Stimulated activated CD4-positive, alpha-beta T cell treated with anti-CD3 and anti-CD28 coated beads, Interleukin-2, amount 100 ng/mL, for 48 hours (primary cell): ENCODE results near the gene ATM.
A peak's percentile ranks its signal among the peaks of the same experiment; 100 is the strongest.

Experiments used
- DNase-seq, 2 donors: peaks; one replicate each; pipeline ENCODE4 v3.0.0-alpha.2; 2020

Gene ATM, protein sequence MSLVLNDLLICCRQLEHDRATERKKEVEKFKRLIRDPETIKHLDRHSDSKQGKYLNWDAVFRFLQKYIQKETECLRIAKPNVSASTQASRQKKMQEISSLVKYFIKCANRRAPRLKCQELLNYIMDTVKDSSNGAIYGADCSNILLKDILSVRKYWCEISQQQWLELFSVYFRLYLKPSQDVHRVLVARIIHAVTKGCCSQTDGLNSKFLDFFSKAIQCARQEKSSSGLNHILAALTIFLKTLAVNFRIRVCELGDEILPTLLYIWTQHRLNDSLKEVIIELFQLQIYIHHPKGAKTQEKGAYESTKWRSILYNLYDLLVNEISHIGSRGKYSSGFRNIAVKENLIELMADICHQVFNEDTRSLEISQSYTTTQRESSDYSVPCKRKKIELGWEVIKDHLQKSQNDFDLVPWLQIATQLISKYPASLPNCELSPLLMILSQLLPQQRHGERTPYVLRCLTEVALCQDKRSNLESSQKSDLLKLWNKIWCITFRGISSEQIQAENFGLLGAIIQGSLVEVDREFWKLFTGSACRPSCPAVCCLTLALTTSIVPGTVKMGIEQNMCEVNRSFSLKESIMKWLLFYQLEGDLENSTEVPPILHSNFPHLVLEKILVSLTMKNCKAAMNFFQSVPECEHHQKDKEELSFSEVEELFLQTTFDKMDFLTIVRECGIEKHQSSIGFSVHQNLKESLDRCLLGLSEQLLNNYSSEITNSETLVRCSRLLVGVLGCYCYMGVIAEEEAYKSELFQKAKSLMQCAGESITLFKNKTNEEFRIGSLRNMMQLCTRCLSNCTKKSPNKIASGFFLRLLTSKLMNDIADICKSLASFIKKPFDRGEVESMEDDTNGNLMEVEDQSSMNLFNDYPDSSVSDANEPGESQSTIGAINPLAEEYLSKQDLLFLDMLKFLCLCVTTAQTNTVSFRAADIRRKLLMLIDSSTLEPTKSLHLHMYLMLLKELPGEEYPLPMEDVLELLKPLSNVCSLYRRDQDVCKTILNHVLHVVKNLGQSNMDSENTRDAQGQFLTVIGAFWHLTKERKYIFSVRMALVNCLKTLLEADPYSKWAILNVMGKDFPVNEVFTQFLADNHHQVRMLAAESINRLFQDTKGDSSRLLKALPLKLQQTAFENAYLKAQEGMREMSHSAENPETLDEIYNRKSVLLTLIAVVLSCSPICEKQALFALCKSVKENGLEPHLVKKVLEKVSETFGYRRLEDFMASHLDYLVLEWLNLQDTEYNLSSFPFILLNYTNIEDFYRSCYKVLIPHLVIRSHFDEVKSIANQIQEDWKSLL (N-terminal part only)

DNA sequence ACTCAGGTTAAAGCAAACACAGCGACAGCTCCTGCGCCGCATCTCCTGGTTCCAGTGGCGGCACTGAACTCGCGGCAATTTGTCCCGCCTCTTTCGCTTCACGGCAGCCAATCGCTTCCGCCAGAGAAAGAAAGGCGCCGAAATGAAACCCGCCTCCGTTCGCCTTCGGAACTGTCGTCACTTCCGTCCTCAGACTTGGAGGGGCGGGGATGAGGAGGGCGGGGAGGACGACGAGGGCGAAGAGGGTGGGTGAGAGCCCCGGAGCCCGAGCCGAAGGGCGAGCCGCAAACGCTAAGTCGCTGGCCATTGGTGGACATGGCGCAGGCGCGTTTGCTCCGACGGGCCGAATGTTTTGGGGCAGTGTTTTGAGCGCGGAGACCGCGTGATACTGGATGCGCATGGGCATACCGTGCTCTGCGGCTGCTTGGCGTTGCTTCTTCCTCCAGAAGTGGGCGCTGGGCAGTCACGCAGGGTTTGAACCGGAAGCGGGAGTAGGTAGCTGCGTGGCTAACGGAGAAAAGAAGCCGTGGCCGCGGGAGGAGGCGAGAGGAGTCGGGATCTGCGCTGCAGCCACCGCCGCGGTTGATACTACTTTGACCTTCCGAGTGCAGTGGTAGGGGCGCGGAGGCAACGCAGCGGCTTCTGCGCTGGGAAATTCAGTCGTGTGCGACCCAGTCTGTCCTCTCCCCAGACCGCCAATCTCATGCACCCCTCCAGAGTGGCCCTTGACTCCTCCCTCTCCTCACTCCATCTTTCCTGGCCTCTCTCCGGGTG is at the start of gene ATM, which contains the start of gene NPAT:
Gene ATM, plus strand, starts transcription at position 494 of the 774 bp plus-strand sequence. CDS start 4,558 bp downstream, outside the sequence.
Gene NPAT, minus strand, starts transcription at position 65 of the 774 bp plus-strand sequence. CDS start 102 bp downstream, outside the sequence.
- peak; percentile 93 to 94 for DNase-seq

DNA sequence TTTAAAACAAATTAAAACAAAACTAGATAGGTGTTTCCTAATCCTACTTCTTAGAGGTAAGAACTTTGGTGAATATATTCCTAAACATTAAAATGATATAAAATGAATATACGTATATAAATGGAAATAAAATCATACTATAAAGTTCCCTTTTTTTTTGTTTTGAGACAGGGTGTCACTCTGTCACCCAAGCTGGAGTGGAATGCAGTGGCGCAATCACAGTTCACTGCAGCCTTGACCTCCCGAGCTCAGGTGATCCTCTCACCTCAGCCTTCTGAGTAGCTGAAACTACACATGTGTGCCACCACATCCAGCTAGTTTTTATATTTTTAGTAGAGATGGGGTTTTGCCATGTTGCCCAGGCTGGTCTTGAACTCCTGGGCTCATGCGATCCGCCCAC is 45.3 kb upstream of the ATM start:
- DNase-seq: no peak

DNA sequence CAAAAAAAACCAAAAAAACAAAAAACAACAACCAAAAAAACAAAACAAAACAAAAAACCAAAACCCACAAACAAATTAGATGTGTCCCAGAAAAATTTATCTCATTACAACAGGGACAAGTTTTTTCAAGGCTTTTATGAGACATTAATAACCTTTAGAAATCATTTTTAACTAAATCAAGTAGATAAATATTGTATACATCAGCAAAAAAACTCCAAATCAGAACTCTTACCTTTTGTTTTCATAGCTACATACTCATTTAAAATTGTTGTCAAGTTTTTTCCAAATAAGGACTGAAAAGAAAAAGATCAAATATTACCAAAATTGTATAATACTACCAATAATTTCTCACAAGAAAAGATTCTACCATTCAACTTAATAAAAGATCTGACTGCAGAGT is 29.1 kb upstream of the ATM start:
- DNase-seq: no peak

DNA sequence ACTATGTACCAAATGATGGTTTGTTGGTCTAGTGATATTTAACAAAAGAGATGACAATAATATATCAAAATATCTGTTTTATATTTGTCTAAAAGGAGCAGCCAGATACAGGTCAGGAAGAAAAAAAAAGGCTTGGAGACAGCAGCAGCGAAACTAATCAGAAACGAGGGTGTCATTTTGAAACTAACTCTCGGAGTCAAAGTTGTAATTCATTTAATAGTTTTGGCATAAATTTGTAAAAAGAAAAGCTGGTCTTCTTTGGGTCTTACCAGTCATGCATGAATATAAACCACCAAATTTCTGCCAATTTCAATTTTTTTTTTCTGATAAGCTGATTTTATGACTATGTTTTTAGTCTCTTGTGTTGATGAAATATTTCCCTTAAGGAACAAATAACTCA is 26.0 kb upstream of the ATM start:
- no peak for DNase-seq

DNA sequence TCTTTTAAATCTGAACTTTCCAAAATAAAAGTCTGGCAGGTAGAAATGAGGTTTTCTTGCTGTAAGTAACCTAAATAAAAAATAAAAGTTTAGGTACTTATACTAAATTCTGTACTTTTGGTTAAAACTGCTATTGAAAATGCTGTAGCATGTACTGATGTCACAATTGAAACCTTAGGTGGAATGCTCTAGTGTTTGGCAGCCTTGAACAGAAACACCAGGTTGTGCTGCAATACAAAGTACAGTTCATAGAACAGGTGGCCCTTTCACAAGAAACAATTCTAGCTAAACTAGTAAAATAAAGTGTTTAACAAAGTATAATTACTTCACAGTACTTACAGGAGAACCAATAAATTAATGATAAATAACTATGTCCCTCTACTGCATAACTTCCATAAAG is 25.5 kb upstream of the ATM start:
- no peak for DNase-seq

DNA sequence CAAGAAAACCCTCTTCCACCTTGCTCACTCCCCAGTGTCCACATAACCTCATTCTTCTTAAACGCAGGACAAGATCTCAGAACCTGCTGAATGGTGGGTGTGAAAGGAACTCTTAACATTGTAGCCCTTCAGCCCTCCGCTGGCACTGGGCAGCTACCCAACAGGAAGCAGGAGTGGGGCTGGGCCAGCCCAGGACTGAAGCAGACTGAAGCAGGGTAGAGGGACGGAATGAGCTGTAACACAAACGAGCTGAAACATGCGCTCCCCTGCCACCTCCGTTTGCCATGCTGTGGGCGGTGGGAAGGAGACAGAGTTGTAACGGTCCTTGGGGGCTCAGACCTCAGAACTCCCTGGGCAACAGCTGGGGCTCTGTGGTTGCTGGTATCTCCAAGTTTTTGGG is 24.0 kb upstream of the ATM start:
- DNase-seq: no peak

DNA sequence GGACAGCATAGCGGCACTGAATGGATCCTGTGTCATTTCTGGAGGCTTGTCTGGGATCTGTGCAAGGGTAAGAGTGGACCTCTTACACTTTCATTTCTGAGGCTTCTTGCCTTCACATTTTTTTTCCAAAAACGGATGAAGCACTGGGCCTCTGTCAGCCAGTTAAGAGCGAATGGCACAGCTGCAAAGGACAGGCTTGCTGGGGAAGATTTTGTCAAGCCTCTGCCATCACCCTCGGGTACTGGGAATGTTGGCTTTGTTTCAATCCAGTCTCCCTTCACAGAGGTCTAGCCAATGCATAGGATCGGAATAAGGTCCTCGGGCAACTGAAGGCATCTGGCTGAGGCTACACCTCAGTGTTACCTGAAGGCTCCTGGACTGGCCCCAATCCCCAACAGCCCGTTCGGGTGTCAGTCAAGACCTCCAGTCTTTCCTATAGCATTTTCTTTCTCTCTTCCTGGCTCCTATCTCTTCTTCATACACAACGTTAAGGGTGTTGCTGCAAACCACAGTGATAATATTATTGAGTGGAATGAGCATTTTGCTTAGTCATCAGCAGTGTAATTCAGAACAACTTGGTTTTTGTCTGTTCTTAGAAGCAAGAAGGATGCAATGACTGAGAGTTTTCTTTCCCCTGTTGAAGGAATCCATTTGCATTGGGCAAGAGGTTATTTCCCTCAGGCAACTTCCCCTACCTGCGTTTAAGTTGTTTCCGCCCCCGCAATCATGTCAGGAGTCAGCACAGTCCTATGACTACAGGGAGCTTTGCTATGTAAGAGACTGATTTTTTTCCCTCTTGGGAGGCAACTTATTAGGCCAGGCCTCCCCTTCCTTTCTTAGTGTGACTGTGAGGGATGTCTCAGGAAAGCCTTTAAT is 23.2 kb upstream of the ATM start:
- DNase-seq: peak; percentile 65 to 66

DNA sequence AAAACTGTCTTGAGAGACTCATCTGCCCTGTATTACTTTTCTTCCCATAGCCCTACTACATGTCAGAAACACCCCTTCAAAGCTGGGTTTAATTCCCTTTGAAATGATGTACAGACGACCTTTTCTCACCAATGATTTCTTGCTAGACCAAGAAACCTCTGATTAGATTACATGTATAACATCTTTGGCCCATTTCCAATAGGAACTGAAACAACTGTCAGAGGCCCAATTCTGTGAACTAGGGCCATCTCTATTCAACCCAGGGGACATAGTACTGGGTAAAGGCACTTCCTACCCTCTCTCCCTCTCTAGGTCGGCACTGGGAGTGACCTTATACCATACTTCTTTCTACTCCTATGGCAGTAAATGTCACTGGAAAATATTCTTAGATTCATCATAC is 19.8 kb upstream of the ATM start:
- no peak for DNase-seq

DNA sequence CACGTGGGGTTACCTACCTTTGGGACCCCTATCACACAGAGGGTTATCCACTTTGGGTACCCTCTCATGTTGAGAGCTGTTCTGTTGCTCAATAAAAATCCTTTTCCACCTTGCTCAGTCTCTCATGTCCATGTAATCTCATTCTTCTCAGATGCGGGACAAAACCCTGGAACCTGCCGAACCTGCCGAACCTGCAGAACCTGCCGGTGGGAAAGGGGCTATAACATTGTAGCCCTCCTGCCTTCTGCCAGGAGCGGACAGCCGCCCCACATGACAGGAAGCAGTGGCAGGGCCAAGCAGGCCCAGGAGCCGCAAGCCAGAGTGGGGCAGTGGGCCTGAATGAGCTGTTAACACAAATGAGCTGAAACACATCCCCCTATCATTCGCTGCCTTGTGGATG is 18.5 kb upstream of the ATM start:
- no peak for DNase-seq

DNA sequence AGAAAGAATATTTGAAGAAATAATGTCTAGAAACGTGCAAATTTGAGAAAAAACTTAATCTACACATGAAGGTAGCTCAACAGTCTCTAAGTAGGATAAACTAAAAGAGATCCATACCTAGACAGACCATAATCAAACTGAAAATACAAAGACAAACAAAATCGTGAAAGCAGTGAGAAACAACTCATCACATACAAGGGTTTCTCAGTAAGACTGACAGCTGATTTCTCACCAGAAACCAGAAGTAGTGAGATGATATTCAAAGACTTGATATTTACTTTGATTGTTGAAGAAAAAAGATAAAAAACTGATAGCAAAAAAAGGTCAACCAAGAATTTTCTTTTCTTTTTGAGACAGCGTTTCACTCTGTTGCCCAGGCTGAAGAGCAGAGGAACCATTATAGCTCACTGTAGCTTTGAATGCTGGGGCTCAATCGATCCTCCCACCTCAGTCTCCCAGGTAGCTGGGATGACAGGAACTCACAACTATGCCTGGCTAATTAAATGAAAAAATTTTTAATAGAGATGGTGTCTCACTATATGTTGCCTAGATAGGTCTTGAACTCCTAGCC is 17.9 kb upstream of the ATM start:
- no peak for DNase-seq

DNA sequence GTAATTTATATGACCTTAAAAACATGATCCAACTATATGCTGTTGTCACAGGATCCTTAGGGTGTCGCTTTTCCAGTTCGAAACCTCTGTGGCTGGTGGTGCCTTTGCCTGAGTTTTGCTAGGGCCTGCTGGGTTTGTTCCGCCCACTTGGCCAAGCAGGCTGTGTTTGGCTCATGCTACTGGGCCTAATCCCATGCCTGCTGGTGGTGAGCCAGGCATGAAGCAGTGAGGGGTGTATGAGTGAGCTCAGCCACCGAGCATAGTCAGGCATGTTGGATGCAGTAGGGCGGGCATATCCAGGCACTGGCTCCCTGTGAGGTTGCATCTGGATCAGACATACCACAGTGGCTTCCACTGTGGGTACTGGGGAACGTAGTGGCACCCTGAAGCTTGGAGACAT is 16.7 kb upstream of the ATM start:
- no peak for DNase-seq

DNA sequence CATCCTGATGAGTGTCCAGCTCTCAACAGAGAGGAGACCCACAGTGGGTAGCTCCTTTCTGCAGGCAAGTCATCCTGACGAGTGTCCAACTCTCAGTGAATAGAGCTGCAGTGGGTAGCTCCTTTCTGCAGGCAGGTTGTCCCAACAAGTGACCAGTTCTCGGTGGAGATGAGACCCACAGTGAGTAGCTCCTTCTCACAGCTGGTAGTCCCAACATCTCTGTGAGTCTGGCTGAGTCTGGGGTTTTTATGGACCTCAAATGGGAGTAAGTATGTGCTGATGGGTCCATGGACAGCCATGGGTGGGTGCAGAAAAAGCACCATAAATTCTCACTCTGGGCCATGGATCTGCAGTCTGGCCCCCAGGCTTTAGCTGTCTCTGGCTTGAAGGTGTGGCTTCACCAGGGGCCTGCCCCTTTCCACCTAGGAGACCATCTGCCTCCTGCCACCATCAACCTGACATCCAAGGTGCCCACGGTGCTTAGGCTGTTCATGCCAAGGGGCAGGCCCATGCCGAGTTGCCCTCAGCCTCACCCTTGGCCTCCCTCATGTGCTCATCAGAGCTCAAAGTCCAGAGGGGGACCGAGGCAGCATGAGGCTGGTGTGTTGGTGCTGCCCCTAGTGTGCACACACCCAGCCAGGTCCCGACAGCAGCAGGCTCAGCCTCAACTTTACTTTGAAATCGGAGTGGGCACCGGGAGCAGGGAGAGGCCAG is 15.7 kb upstream of the ATM start:
- no peak for DNase-seq

DNA sequence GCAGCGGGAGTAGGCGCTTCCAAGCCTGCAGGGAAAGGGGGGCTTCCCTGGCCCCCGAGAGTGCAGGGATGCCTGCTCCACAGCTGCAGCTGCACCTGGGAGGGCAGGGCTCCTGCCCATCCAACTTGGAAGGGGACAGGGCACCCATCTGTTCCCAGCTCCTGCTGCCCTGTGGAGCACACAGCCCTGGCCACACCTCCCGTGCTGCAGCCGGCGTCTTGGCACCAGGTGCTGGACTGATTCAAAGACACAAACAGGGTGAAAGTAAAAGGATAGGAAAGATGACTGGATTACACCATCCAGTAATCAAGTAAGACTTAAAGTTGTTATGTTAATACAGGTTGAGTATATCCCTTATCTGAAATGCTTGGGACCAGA is 15.2 kb upstream of the ATM start:
- DNase-seq: no peak

DNA sequence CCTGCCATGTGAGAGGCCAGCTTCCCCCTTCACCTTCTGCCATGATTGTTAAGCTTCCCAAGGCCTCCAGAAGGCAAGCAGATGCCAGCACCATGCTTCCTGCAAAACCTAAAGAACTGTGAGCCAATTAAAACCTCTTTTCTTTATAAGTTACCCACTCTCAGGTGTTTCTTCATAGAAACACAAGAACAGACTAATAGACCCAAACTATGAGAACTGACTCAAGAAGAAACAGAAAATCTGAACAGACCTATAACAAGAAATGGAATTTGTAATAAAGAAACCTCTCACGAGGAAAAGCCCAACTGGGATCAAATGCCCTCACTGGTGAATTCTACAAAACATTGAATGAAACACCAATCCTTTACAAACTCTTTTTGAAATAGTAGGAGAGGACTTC is 12.4 kb upstream of the ATM start:
- no peak for DNase-seq

DNA sequence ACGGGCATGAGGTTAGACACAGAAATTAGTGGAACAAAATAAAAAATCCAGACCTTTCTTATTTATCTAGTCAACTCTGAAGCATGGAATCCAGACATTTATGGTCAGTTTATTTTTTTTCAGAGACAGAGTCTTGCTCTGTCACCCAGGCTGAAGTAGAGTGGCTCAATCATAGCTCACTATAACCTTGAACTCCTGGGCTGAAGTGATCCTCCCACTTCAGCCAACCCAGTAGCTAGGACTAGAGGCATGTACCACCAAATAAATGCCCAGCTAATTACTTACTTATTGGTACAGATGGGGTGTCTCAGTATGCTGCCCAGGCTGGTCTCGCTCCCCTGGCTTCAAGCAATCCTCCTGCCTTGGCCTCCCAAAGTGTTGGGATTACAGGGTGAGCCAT is 9.1 kb upstream of the ATM start:
- no peak for DNase-seq

DNA sequence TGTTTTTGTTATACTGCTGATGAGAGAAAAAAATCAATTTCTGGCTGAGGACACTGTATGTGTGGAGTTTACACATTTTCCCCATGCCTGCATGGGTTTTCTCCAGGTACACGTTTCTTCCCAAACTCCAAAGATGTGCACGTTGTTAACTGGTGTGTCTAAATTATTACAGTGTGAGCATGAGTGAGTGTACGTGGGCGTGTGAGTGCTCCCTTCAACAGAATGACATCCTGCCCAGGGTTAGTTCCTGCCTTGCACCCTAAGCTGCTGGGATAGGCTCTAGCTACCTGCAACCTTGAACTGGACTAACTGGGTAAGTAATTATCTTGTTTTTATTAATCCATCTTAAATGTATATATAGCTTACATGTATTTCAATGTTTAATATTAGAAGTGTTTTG is 5.9 kb upstream of the ATM start:
- DNase-seq: no peak

DNA sequence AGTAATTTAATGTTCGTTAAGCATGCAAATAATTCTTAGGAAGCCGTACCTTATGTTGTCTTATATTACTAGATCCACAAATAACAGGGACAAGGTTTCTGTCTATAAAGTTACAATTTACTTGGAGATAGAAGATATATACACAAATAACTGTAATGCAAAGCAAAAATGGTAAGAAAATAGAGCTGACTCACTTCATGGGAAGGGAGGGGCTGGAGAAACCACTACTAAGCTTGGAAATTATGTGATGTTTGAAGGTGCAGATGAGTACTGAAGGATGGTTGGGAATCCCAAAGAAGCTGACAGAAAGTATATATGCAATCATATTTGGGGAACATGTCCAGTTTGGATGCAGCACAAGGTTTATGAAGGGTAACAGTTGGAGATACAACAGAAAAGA is 4.4 kb upstream of the ATM start:
- no peak for DNase-seq

DNA sequence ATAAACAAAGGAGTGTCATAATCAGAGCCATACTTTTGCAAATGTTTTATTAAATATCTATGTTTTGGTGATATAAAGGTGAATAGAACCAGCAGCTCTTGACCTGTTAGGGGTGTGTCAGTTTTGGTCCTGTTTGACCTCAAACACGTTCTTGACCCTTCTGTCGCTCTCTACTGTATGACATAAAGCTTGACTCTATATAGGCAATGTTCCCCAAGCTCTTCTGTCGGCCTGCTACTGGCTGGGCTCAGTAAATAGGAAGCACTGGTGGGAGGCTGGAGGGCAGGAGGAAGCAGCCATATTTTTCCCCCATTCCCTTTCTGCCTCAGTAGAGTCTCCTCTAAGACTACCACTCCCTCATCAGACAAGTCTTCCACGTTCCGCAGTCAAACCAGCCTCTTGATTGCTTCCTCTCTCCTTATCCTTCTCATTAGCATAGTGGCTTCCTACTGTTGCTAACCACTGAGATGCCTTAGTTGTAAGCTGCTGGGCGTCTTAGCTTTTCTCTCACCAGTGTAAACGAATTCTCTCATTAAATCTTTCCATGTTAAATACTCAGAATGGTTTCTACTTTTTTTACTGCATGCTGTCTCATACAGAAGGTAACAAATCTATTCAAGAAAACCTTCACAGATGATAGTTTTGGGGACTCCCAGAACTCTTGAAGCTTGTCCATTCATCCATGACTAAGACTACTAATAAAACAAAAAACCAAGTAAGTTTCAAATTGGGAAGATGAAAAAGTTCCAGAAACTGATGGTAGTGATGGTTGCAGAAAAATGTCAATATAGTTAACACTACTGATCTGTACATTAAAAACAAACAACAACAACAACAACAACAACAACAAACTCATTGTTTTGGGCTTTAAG is 3.7 kb upstream of the ATM start:
- DNase-seq: no peak

DNA sequence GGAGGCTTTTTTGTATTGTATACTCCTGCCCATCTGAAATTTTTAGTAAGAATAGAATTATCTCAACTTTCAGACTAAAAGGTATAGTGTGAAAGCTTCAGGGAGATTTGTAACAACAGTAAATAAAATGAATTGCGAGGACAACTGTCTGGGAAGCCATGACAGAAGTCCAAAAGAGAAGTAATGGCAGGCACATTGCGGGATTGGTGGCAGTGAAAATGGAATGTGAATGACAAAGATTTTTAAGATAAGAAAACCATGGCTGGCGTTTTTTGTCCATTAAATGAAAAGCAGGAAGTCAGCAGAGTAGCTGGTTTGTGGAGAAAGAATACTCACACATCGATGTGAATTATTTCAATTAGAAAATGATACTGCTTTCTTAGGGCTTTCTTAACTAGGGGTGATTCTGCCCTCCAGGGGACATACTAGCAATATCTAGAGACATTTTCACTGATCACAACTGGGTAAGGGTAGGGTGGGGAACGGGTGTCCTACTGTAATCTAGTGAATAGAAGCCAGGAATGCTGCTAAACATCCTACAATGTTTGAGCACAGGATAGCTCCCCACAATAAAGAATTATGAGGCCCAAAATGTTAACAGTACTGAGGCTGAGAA is 2.0 kb upstream of the ATM start:
- DNase-seq: no peak
